ELR (cell line): Measurements from ENCODE around the gene BUB1B.

Experiments
- DNase-seq: peaks from one replicate; pipeline ENCODE4 v3.0.0-alpha.2; 2015; ENCODE audit warnings: low read depth

BUB1B gene

DNA sequence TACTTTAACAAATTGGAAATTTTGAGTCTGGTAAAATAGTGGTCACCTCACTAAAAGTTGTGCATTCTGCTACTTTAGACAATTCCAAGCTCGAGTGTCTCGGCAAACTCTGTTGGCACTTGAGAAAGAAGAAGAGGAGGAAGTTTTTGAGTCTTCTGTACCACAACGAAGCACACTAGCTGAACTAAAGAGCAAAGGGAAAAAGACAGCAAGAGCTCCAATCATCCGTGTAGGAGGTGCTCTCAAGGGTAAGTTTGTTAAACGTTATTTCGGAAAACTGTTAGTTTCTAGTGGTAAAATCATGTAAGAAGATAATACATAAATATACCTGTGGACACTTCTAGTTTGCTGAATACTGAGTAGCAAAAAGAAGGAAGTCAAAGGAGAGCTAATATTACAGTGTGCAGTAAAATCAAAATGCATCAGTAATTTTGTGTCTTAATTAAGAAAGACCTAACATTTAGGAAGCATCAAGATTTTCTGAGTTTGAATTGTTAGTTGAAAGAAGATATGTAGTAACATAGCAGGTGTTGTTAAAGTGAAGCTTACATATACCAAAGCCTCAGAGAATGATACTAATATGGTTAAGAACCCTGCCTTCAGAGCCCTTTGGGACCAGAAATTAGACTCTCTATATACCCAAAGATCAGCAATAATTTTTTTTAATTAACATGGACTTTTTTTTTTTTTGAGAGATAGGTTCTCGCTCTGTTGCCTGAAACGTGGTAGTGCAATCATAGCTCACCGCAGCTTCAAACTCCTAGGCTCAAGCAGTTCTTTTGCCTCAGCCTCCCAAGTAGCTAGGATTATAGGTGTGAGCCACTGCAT lies 23.0 kb downstream of the BUB1B start:
- DNase-seq = no peak

DNA sequence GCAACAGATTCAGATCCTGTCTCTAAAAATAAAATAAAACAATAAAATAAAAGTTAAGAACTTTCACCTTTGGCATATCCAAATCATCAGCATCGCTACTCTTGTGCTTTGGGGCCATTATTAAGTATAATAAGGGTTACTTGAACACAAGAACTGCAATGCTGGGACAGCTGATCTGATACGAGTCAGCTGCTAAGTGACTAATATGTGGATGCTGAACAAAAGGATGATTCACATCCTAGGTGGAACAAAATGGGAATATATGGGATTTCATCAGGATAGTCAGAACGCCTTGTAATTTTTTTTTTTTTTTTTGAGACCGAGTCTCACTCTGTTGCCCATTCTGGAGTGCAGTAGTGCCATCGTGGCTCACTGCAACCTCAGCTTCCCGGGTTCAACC lies 29.7 kb downstream of the BUB1B start:
- DNase-seq = peak; percentile 90

DNA sequence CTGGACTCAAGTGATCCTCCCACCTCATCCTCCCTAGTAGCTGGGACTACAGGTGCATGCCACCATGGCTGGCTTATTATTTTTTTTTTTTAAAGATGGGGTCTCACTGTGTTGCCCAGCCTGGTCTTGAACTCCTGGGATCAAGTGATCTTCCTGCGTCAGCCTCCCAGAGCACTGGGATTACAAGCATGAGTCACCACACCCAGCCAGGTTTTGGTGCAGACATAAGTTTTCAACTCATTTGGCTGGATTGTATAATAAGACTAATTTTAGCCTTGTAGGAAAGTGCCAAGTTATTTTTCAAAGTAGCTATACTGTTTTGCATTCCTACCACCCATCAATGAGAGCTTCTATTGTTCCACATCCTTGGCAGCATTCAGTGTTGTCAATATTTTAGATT lies 32.1 kb downstream of the BUB1B start:
- peak; percentile 41 for DNase-seq

DNA sequence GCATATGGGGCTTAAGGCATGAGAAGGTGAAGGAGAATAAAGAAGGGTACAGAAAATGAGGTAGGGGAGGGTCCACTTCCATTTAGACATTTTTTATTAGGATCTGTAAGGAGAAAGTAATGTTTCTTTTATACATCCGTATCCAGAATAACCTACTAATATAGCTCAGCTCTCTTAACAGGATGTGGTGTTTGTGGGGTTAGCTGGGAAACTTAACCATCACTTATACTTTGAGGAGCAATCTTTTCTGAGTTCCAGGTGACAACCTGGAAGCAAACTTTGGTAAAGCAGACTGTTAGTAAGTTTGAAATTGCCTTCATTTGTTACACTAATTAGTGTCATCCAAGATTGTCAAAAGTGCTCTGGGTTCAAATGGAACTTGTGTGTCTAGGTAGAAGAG lies 36.6 kb downstream of the BUB1B start:
- DNase-seq = no peak

DNA sequence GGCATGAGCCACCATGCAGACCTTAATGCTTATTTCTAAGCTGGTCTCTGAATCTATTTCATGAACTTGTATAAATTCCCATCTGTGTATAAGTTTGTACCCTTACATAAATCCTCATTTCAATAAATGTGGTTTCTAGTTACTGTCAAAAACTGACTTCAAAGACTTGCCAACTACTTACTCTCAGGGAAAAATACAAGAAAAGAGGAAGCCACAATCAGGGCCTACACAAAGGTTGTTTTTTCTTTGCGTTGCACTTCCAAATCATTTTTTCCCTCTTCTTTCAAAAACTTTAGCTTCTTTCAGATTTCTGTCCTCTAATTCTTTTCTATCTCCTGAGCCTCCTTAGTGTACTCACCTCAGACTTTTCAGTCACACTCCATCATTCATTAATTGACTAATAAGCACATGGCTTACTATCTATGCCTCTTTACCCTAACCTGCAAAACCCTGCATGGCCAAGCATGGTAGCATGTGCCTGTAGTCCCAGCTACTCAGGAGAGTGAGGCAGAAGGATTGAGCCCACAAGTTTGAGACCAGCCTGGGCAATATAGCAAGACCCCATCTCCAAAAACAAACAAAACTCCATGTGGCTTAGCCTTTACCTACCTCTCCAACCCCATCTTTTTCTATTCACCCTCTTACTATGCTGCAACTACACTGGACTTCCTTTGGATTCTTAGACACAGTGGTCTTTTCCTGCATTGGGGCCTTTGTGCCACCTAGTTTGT lies 37.7 kb downstream of the BUB1B start:
- DNase-seq = no peak

DNA sequence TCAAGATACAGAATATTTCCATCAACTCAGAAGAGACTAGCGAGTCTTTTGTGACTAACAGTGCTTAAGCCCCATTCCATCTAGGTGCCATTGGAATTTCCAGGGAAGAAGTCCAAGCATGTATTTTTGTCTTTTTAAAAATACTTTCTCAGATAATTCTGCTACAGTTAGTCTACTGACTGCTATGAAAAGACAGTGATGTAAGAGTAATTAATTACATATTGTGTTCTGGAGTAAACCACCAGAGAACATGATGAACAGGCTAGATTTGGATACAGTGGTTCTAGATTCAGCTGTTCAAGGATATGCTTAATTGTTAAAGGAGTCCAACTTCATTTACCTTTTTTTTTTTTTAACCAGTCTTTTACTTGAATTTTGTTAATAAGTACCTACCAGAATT lies 43.2 kb downstream of the BUB1B start:
- DNase-seq = no peak

DNA sequence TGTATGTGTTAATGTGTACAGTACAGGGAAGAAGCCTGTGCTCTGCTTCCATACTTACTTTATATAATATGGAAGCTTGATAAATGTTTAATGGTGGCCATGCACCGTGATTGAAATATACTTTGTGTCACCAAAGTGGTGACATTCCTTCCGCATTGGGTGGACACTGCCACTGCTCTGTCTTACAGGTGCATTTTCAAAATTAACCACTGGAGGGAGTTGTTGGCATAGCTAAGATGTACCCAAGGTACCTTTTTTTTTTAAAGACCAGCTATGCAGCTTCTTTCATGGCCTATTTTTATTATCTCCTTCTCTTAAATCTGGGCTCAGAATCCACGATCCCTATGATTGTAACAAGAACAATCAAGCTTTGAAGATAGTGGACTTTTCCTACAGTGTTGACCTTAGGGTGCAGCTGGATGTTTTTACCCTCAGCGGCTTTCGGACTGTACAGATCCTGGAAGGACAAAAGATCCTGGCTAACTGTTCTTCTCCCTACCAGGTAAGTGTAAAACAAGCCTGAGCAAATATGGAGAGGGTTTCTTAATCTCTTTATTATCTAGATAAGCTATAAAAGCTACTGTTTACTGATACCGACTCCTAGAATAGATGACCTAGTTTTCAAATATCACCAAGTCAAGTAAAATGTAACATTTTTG lies 56.4 kb downstream of the BUB1B start:
- DNase-seq = peak; percentile 75

DNA sequence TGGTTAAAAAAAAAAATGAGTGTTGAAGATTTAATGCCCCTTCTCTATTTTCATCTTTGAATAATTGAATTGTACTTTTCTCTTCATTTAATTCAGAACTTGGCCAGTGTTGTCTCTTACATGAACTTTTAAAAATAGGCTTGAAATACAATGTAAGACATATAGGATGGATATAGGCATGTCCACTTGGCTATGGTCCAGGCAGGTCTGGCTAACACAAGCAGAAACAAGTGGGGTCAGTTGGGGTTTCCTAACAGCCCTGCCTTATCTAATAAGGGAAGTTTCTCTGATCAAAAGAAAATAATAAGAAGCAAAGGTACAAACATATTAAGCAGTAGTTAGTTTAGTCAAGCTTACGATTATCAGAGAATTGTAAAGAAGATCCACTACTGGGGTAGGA lies 58.9 kb downstream of the BUB1B start:
- DNase-seq = no peak

DNA sequence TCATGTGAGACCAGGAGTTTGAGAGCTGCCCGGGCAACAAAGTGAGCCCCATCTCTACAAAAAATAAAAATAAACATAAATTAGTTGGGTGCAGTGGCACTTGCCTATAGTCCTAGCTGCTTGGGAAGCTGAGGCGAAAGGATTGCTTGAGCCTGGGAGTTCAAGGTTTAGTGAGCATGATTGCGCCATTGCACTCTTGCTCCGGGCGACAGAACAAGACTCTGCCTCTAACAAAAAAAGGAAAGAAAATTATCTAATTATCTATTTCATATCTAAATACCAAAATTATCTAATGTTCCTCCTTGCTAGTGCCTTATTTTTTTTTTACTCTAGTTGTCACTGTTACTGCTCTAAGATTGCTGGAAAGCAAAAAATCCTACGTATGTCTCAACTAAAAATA lies 61.3 kb downstream of the BUB1B start:
- DNase-seq = no peak

DNA sequence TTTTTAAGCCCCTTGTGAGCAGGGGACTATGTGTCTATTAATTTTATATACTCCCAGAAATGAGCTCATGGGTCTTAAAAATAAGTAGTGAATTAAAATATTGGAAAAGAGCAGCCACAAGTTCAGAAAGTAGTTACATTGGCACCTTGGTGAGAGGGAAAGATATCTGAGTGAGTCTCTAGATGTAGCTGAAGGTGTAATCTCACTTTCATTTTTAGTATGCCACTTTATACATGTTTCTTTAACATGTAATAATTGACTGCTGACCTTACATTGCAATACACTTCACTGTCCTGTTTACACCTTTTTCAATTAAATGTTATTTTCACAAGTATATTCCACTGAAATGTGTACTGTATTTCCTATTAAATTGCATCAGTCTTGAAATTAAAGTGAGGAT lies 65.9 kb downstream of the BUB1B start:
- DNase-seq = no peak

DNA sequence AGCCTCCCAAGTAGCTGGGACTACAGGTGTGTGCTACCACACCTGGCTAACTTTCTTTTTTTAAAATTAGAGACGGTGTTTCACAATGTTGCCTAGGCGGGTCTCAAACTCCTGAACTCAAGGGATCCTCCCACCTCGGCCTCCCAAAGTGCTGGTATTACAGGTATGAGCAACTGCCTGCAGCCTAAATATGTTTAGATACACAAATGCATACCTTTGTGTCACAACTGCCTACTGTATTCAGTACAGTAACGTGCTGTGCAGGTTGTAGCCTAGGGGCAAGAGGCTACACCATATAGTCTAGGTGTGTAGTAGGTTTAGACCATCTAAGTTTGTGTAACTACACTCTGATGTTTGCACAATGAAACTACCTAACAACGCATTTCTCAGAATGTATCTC lies 68.4 kb downstream of the BUB1B start:
- no peak for DNase-seq

DNA sequence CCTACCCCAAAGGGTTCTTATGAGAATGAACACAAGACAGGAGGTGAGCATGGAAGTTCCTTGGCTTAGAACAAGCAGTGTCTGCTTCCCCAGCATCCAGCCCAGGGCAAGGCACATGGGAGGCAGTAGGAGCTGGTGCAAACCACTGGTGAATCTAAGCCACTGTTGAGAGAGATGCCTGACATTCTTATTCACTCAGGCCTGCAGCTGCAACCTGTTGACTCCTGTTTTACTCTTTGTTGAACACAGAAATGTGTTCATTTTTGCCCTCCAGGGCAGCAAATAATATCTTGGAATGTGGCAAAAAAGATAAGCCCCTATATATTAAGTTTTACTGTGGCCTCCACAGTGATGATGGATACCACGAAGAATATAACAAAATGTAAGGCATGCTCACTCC lies 69.1 kb downstream of the BUB1B start:
- no peak for DNase-seq

DNA sequence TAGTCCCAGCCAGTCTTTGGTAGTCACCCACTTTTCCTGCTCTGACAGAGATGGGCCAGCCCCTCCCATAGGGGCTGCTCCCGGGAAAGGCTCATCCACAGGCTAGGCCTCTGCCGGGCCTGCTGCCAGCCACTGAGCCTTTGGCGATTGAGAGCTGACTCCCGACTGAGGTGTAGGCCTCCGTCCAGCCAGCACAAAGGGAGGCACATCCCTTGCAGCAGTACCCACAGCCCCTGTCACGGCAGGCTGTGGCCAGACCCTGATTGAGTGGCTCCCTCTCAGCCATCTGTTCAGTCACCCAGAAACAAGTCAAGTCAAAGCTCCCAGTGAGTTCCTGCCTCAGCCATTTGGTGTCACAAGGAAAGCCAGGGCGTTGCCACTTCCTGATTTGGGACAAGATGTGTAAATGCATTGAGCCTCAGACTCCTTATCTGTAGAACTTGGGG lies 71.8 kb downstream of the BUB1B start:
- DNase-seq = no peak

DNA sequence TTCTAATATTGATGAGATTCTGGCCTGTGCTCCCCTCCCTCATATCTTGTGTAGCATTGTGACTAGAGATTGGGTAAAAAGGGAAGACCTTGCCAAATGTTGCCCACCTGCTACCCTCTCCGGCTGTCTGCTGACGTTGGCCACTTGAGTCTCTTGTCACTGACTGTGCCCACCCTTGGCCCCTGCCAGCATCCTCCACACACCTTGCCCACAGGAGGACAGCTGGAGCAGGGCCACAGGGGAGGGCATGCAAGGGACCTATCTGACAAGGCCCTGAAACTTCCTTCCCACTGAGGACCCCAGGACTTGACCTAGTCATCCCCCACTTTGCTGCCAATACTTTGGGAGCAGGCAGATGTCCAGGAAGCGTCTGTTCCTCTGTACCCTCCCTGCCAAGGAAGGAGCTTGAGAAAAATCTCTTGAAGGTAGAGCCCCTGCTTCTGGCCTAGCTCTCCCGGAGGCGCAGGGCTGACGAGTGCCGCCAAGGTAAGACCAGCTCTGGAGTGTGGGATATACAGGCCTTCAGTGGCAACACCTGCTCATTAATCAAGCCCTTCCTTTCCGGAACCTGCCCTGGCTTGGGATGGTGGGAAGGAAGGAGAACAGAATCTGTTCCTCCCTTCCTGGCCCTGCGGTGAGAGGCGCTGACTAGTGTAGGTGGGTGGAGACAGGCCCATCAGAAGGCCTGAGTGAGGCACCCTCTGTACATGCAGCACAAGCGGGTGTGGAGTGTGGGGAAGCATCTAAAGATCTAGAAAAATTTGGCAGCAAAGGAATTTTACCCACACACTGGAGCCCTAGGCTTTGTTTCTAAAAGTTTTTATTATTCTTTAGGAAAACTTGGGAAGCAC lies 73.1 kb downstream of the BUB1B start:
- no peak for DNase-seq

DNA sequence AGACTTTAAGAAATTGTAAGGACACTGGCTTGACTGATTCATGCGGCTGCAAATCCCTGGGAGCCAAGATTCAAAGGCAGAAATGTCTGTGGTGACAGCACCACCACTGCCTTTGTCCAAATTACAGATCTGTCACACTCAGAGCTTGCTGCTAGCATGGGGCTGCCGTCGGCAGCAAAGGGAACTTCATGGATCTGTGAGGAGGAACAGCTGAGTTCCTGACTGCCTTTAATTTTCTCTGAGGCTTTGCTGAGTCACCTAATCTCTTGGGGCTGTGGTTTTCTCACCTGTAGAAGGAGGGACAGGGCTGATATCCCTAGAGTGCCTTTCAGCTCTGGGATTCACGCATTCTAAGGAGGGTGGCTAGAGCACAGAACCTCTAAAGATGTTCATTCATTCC lies 73.9 kb downstream of the BUB1B start:
- DNase-seq = no peak

DNA sequence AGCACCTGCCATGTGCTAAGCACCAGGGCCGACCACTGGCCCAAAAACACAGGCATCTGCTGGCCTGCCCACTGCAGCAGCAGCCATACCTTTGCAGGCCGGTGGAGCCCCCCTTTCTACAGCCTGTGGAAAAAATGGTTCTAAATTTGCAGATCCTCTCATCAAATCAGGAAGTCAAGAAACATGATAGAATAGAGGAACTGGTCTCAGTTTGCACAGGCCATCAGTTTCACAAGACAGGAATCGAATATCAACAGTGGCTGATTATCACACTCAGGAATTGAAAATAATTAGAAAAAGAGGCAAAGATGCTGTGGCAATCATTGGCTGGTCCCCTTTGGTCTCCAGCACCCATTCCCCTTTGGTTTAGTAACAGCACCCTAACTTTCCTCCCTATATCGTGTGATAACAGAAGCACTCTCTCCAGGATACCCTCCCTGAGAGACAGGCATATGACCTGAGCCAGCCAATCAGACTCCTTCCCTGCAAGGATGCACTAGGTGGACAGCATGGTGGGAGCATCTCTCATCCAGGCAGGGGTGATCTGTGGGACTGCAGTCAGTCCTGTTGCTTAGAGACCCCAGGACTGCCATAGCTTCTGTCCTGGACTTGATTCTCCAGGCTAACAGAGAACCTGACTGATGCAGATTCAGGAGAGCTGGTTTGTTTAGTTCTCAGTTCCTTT lies 74.5 kb downstream of the BUB1B start:
- no peak for DNase-seq

DNA sequence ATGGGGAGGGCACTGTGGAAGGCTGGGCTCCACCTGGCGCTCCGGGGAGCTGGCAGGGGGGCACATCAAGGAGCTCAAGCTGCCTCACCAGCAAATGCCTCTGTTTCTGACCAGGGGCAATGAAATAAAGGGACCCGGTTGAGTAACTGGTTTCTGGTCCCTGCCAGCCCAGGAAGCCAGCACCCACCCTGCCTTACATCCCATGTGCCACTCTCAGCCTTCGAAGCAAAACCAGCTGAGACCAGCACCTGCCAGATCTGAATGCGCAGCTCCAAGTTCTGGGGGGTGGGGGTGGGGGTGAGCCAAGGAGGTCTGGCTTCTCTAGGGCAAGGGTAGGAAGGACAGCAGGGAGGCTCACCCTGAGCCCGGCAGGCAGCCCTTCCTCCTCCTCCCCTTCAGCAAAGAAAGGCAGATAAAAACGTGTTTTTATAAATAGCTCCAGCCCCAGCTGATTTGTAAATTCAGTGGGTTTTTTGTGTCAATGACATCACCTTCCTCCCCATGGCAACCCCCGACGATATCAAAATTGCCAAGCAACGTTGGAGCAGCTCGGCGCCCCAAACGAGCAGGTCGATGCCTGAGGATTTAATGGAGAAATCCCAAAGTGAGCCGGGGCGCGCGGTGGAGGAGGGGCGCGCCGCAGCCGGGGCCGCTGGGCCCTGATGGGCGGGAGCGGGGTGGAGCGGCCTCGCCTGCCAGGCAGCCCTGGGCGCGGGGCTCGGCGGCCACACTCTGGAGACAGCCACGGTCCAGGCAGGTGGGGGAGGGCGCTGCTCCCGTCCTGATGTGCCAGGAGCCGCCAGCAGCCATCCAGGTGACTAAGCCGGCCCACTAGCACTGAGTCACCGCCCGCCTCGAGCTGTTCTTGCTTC lies 77.9 kb downstream of the BUB1B start, which contains the start of gene PAK6:
Gene PAK6 (plus strand): TSS at position 532 of the 872 bp plus-strand sequence. CDS start 25,723 bp downstream, outside the sequence.
- DNase-seq = peak; percentile 80

DNA sequence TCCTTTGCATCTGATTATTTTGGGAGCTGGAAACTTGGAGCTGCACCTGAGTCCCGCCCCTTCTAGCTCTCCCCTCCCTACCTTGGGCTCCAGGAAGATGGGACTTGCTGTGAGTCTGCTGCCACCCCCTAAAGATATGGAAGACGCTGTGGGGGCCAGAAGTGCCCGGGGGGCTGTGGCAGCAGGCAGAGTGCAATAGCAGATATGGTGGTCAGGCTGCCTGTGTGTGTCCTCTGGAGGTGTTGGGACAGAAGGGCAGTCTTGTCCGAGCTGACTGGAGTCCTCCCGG lies 78.5 kb downstream of the BUB1B start:
- no peak for DNase-seq

DNA sequence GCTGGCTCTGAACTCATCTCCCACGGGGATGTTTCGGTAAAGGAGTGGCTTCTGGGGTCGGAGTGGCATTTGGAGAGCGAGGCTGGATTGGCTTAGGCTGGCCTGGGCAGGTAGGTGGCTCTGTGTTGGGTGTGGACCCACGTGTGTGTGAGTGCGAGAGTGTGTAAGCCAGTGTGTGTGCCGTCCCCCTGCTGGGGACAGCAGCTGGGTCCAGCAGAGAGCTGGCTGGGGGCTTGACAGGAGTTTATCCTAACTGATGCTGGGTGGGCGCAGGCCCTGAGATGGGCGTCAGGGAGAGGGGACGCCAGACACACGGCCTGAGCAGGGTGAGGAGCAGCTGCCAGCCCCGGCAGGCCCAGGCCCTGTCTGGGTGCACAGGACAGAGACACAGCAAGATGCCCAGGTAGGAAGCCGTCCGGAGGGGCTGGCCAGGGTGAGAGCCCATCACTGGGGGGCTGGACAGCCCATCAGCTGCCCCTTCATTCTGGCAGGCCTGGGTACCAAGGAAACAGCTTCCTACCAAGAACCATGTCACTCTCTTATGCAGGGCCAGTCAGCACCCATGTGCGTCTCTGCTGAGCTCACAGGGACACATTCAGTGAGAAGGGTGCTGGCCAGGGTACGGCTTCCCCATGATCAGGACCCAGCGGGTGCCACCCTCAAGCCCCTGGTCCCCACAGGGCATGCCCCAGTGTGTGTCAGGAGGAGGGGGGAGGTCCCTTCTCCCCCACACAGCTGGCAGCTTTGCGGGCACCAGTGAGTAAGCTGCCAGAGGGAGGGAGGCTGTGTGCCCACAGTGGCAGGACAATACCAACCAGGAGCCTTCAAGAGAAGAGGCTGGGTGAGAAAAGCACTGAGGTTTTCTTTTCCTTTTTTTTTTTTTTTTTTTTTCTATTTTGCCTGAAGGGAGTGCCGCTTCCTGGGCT lies 79.1 kb downstream of the BUB1B start:
- no peak for DNase-seq
